Measurements from ENCODE around the gene SLC15A3. TPM values are rescaled to one million over a fixed set of nuclear protein-coding genes. Genes with fewer than 3 reads are reported as not detected.

The SLC15A3 gene
- total RNA-seq, 4 donors from 2014 or later: 24.1 to 61.0 (median 29.9) TPM

DNA sequence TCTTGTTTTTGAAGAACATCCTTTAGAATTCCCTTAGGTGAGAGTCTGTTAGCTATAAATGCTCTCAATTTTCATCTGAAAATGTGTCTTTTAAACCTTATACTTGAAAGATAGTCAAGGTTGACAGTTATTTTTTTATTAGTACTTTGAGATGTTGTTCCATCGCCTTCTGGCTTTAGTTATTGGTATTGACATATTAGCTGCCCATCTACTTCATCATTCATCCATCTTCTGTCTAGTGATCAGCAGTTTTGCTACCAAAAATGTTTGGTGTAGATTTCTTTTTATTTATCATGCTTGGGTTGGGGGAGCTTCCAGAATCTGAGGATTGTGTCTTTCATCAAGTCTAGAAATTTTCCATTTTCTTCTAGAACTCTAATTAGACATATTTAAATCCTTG lies 16.2 kb upstream of the SLC15A3 start:
- TF ChIP-seq, protein P1, sequence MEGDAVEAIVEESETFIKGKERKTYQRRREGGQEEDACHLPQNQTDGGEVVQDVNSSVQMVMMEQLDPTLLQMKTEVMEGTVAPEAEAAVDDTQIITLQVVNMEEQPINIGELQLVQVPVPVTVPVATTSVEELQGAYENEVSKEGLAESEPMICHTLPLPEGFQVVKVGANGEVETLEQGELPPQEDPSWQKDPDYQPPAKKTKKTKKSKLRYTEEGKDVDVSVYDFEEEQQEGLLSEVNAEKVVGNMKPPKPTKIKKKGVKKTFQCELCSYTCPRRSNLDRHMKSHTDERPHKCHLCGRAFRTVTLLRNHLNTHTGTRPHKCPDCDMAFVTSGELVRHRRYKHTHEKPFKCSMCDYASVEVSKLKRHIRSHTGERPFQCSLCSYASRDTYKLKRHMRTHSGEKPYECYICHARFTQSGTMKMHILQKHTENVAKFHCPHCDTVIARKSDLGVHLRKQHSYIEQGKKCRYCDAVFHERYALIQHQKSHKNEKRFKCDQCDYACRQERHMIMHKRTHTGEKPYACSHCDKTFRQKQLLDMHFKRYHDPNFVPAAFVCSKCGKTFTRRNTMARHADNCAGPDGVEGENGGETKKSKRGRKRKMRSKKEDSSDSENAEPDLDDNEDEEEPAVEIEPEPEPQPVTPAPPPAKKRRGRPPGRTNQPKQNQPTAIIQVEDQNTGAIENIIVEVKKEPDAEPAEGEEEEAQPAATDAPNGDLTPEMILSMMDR (IDR thresholded peaks at IDR 0.05): no peak
- TF ChIP-seq POLR2A (IDR thresholded peaks at IDR 0.05; ENCODE audit: low read depth) (no peak), EP300 (IDR thresholded peaks at IDR 0.05) (no peak), POLR2AphosphoS5 (IDR thresholded peaks at IDR 0.05) (no peak)
- no peak for DNase-seq (ENCODE audit: extremely low spot score)
- H3K9me3 ChIP-seq: no peaks in the 10 kb centered on the region
- H3K4me1 ChIP-seq: no peaks in the 10 kb centered on the region
- WGBS: 94% methylated on average over 1 of the region's 1 CpG
- no peak overlapping the region for H3K4me3 ChIP-seq
- intact Hi-C loops (cut with DNase I): loop anchor here (5.0 kb wide), 1 partner anchor 219 kb away; no protein-coding TSS in a partner anchor
- H3K27me3 ChIP-seq: no peaks in the 10 kb centered on the region
- H3K36me3 ChIP-seq: no peaks in the 10 kb centered on the region
- no peak overlapping the region for H3K27ac ChIP-seq (replicated peaks in 1 of 4)

DNA sequence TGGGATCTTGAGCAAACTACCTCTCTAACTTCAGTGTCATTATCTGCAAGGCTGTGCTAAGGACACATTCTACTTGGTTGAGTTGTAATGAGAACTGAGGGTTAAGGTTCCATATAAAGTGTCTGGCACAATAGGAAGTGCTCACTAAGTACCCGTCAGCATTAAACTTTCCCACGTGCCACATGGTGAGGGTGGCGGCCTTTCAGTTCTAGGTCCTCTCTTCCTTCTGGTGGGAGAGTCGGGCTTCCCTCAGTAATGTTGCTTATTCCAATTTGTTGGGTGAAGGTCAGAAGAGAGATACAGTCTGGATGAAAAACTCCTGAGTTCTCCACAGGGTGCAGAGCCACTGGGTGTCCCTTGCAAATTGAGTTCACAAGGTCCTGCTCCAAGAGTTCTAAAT lies 14.9 kb upstream of the SLC15A3 start:
- H3K4me1 ChIP-seq: peaks cover 0 to 3% (median 0%) of the 10 kb centered on the region in 4 donors
- no peak overlapping the region for H3K4me3 ChIP-seq
- H3K27me3 ChIP-seq: no peaks in the 10 kb centered on the region
- H3K9me3 ChIP-seq: no peaks in the 10 kb centered on the region
- TF ChIP-seq, protein P1 (IDR thresholded peaks at IDR 0.05): no peak
- TF ChIP-seq POLR2A (IDR thresholded peaks at IDR 0.05; ENCODE audit: low read depth) (no peak), POLR2AphosphoS5 (IDR thresholded peaks at IDR 0.05) (no peak), EP300 (IDR thresholded peaks at IDR 0.05) (no peak)
- H3K27ac ChIP-seq (replicated peaks in 1 of 4): no peak overlapping the region
- intact Hi-C loops (cut with DNase I): loop anchor here (5.0 kb wide), 1 partner anchor 220 kb away; no protein-coding TSS in a partner anchor
- DNase-seq (ENCODE audit: extremely low spot score): no peak
- no peaks in the 10 kb centered on the region for H3K36me3 ChIP-seq
- WGBS: 68% methylated on average over 4 of the region's 4 CpGs

DNA sequence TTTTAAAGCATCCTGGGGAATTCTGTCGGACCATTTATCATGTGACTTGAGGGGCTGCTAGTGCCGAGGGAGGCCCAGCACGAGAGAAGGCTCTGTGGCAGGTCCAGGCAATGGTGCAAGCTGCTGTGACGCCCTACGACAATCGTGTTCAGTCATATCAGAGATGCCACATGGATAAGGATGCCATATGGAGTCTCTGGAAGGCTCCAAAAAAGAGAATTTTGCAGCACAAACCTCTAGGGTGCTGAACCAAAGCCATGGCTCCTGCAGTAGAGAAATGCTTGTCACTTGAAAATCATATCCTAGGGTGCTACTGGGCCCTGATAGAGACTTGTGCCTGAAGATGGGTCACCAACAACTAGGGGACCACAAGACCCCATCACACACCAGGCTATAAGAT lies 12.8 kb upstream of the SLC15A3 start:
- no peak for DNase-seq (ENCODE audit: extremely low spot score)
- WGBS: 87% methylated on average over 6 of the region's 6 CpGs
- H3K36me3 ChIP-seq: no peaks in the 10 kb centered on the region

DNA sequence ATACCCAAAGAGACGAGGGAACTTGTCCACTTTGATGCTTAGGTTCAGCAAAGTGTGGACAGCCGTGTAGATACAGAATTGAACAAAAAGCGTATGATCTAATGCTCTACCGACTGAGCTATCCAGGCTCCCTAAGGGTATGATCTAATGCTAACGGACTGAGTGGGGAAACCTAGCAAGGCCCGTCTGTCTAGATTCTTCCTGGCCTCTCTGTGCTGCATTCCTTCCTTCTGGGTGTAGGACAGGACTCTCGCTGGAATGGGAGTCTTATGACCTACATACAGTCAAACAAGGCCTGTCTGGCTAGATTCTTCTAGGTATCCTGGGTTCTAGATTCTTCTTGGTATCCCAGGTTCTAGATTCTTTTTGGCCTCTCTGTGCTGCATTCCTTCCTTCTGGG lies 8.4 kb upstream of the SLC15A3 start:
- TF ChIP-seq POLR2AphosphoS5 (IDR thresholded peaks at IDR 0.05) (no peak), POLR2A (IDR thresholded peaks at IDR 0.05; ENCODE audit: low read depth) (no peak), EP300 (IDR thresholded peaks at IDR 0.05) (no peak)
- TF ChIP-seq, protein P1 (IDR thresholded peaks at IDR 0.05): no peak
- no peak overlapping the region for H3K4me3 ChIP-seq
- H3K27me3 ChIP-seq: no peaks in the 10 kb centered on the region
- H3K27ac ChIP-seq (replicated peaks in 1 of 4): no peak overlapping the region
- H3K4me1 ChIP-seq: peaks cover 0 to 11% (median 3%) of the 10 kb centered on the region in 4 donors
- DNase-seq (ENCODE audit: extremely low spot score): no peak
- intact Hi-C loops (cut with DNase I): no loop called here
- no peaks in the 10 kb centered on the region for H3K9me3 ChIP-seq
- H3K36me3 ChIP-seq: no peaks in the 10 kb centered on the region
- WGBS: 88% methylated on average over 7 of the region's 7 CpGs

More for the DNA sequence above, 12.8 kb upstream of the SLC15A3 start:
- intact Hi-C loops (cut with DNase I): loop anchor here (5.0 kb wide), 1 partner anchor 222 kb away; no protein-coding TSS in a partner anchor
- Histone ChIP-seq H3K9me3 (no peaks in the 10 kb centered on the region), H3K4me1 (peaks cover 0 to 7% (median 0%) of the 10 kb centered on the region in 4 donors), H3K4me3 (no peak overlapping the region), H3K27ac (replicated peaks in 1 of 4) (no peak overlapping the region), H3K27me3 (no peaks in the 10 kb centered on the region)
- TF ChIP-seq, protein P1 (IDR thresholded peaks at IDR 0.05): no peak
- TF ChIP-seq POLR2A (IDR thresholded peaks at IDR 0.05; ENCODE audit: low read depth): no peak
- TF ChIP-seq EP300 (IDR thresholded peaks at IDR 0.05): no peak
- TF ChIP-seq POLR2AphosphoS5 (IDR thresholded peaks at IDR 0.05): no peak

DNA sequence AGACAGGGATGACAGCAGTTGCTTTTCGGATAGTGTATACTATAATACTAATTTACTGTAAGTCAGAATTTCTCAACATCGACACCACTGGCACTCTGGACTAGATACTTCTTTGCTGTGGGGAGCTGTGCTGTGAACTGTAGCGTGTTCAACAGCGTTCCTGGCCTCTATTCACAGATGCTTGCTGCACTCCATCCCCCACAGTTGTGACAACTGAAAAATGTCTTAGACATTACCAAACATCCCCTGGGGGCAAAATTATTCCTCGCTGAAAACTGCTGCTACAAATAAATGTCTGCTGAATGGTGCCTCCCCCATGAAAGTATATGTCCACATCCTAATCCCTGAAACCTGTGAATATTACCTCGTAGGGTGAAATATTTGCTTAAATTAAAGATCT lies 7.5 kb upstream of the SLC15A3 start:
- 82% methylated on average over 6 of the region's 6 CpGs for WGBS
- TF ChIP-seq POLR2A (IDR thresholded peaks at IDR 0.05; ENCODE audit: low read depth) (no peak), POLR2AphosphoS5 (IDR thresholded peaks at IDR 0.05) (no peak), EP300 (IDR thresholded peaks at IDR 0.05) (no peak)
- TF ChIP-seq, protein P1 (IDR thresholded peaks at IDR 0.05): no peak

More for the DNA sequence above, 7.5 kb upstream of the SLC15A3 start:
- no peaks in the 10 kb centered on the region for H3K27me3 ChIP-seq
- H3K4me3 ChIP-seq: no peak overlapping the region
- no peaks in the 10 kb centered on the region for H3K9me3 ChIP-seq
- DNase-seq (ENCODE audit: extremely low spot score): no peak
- intact Hi-C loops (cut with DNase I): no loop called here
- peaks cover 0 to 11% (median 3%) of the 10 kb centered on the region in 4 donors for H3K4me1 ChIP-seq
- no peaks in the 10 kb centered on the region for H3K36me3 ChIP-seq
- H3K27ac ChIP-seq (replicated peaks in 1 of 4): no peak overlapping the region

All from esophagus muscularis mucosa (tissue), 4 donors.